NCI-H2227 treated with DMSO at 0.1 percent for 48 hours (cell line): ENCODE results near the gene GBE1.
"Not testable (repeated sequence)": the region's sequence is repeated elsewhere in the genome, so short reads cannot be mapped to it uniquely, and the experiment has no call there.

ENCODE experiments used
- DNase-seq: peaks from one replicate; lab custom pipeline; 2025; lab: John Stamatoyannopoulos, UW

The GBE1 gene

GRCh38 chr3:81531263-81531662 is 230.2 kb downstream of the GBE1 start:
- DNase-seq, result no peak

GRCh38 chr3:81530180-81530939 is 231.1 kb downstream of the GBE1 start:
- DNase-seq, result no peak

DNA sequence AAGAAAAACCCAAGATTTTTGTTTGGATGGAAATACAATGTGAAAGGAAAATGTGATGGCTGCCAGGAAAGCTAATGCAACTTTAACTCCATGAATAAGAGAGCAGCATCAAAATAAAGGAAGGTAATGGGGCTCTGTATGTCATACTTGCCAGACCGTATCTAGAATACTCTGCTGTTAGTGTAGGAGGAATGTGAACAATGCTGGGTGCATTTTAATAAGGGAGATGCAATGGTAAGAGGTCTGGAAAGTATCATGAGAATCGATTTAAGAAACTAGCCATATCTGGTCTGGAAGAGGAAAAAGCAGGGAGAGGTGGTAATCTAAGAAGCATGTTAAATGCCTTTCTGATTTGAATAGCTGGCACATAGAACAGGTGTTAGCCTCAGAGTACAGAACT is 239.6 kb downstream of the GBE1 start:
- DNase-seq, result no peak

DNA sequence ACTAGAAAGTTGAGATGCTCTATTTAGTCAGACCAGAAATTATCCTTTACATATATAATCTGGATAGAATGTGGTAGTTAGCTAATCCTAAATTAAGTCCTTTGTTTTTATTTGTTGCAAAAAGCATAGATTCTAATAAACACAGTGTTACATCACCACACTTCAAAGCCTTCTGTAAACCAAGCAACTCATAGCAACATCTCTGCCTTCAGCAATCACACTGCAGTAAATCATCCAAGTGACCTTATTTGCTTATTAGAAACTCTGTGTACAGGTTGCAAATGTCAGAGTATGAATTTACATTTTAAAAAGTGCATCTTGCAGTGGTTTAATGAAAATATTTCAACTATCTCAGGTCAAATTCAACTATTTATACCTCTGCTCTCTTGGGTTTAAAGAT is 242.5 kb downstream of the GBE1 start:
- DNase-seq, result no peak

- no peak for DNase-seq
Measured at GRCh38 chr3:81516042-81516441, 245.4 kb downstream of the GBE1 start.

GRCh38 chr3:81513591-81513990 is 247.9 kb downstream of the GBE1 start:
- no peak for DNase-seq

DNA sequence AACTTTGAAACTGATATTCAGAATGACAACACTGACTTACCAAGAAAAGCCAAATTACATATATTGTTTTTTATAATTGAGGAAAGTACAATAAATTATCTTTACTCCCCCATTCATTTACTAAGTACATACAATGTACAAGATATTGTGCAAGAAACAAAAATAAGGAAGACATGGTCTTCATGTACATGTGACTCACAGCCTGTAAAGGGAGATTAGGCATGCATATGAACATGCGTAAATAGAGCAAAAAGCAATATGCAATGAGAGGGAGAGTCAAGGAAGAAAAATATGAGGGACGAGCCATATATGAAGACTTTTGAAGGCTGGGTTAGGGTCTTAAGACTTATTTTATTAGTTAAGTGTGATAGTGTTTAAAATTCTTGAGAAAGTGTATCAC is 258.4 kb downstream of the GBE1 start:
- DNase-seq, result no peak

DNA sequence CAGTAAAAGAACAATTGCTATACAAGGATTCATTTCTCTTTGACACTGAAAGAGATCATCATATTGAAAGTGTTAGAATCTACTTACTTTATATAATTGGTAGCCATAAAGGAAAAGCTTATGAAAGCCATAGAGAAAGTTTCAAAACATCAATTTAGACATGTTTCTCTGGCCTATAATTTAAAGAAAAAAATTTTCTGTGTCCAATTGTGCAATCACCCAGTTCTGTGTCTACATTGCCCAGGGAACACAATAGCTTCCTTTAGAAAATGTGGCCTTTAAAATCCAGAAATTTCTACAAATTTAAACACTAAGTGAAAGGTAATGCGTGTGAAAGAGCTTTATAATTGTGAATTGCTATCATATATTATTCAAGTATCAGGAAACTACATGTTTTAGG is 259.2 kb downstream of the GBE1 start:
- DNase-seq, result peak; percentile 8

DNA sequence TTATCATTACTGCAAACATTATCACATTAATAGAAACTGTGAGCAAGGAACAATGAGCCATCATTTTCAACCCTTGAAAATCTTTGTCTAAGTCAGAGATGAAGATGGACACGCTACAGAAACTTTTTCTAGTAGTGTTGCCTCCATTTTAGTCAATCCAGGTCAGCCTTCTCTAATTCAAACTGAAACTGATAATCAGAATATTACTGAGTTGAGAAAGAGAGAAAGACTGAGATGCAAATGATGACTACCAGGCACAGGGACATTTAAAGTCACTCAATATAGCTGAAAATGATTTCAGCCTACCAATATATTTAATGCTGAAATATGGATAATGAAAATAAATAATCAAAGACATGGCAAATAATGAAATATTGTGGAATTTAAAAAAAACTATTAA is 261.4 kb downstream of the GBE1 start:
- no peak for DNase-seq

DNA sequence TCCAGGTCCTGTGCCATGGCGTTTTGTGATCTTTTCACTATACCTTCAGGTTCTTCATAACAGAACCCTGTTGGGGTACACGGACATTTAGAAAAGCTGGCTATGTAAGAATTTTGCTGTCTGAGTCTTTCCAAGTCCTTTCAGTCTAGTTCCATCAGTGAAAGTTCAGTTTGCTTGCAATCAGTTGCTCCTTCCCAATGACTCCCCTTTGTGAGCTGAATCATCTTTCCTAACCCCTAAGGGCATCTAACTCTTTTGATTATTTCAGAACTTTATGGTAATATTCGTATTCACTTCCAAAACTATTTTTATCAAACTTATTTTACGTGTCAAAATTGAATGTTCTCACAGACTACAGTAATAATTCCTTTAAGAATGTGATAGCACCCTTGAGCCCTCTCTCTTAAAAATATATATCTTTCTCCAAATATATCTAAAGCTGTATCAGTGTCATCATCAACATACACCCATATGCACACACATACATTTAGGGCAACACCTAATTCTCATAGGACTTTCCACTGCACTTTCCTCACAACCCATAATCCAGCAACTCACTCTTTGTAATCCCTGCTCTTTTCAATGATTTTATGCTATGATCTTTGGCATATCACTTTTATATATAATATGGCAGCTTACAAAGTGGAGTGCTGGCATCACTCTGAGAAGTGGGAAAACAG is 263.7 kb downstream of the GBE1 start:
- no peak for DNase-seq

- no peak for DNase-seq
Measured at GRCh38 chr3:81496407-81497104, 264.9 kb downstream of the GBE1 start.

DNA sequence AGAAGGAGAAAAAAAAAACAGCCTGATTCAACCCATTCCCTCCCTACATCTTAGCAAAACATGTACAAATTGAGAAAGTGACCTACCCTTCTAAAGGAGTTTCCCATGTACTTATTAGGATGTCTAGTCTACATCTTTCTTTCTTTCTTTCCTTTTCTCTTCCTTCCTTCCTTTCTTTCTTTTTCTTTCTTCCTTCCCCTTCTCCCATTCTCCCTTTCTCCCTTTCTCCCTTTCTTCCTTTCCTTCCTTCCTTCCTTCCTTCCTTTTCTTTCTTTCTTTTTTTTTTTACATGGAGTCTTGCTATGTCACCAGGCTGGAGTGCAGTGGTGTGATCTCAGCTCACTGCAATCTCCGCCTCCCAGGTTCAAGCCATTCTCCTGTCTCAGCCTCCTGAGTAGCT is 269.0 kb downstream of the GBE1 start:
- DNase-seq, result not testable (repeated sequence)

DNA sequence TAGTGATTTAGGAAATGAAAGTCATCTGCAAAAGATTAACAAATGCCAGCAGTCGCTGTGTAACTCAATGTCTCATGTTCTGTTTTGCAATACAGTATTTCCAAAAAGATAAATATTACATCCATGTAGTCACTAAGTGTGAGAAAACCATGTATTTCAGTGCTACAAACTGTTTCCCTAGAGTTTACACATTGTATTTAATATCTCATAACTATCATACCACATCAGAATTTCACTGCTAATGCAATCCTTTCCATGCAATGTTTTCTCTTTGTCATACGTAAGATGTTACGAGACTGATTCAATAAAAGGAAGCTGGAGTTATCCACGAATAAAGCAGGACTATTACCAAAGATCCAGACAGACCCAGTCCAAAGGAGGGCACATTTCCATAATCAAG is 269.4 kb downstream of the GBE1 start:
- no peak for DNase-seq

DNA sequence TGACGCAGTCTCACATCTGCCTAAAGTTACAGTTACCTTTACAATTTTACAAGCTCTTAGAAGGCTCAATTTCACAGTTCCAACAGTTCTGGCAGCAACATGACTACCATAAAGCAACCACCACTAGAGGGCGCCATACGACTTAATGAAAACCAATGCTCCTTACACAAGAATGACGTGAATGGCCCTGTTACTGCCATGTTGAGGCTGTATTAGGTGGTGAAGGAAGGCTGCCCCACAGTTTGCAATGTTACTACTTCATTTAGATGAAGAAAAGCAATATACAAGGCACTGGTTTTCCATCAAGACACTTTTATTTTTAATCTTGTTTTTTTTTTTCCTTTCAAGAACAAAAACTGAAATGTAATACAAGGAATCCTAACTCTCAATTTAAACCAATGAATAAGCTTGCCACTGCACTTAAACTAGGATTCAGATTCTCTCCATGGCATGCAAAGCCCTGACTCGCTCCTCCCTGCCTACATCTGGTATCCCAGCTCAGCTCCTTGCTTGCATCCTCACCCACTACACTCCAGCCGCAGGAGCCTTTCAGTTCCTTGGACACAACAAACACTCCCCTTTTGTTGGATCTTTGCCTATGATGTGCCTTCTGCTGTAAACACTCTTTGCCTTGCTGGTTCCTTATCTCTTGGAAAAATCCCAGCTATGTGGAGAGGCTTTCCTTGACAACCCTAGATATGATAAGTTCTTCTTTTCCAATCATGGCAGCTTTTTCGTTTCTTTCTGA is 270.7 kb downstream of the GBE1 start:
- peak; percentile 73 for DNase-seq

DNA sequence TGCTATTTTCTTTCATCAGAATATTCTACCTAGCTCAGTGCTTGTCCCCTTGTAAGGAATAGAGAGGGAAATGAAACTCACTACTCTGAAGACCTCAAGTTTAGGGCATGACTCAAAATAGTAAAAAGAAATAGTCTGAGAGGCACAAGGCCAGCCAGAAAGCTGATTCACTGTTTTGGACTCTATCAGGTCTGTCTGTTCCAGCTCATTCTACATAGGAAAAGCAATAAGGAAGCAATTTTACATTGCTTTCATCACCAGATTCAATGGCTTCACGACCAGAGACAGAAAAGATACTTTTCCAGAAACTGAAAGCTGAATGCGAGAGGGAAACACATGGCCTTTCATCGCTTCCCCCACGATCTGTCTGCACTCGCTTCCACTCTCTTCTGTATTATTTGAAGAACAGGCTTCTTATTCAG is 276.0 kb downstream of the GBE1 start:
- DNase-seq, result no peak

DNA sequence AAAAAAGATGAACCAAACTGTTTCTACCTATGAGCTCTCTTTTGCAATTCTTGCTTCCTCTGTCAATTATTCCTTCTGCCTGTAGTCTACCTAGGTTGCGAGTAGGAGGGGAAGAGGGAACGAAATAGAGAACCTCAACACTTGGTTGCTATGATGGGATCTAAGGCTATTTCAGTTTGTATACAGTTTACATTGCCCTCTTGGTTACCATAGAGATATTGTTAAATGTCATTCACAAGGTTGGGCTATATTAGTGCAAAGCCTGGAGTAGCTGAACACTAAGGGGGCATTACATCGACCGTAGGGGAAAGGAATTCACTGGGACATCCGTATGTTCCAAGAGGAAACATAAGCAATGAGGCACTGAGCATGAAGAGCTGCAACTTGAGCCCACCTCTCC is 276.9 kb downstream of the GBE1 start:
- DNase-seq, result no peak

DNA sequence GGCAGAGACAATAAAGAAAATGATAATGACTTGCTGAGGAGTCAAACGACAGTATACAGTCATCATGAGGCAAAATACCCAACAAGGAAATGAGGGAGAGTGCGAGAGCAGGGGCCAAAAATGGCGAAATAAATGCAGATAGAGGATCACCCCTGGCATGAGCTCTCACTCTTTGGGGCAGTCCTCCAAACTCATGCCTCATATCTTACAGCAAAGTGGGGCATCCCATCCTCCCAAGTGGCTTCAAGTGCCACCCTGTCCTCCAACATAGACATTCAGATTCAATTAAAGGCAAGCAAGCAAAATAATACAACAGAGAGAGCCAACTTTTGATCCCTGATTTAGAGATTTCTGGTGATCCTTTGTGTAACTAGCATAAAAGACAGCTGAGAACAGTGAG is 278.4 kb downstream of the GBE1 start:
- DNase-seq, result no peak

GRCh38 chr3:81477740-81478139 is 283.7 kb downstream of the GBE1 start:
- DNase-seq, result no peak

GRCh38 chr3:81476692-81477091 is 284.8 kb downstream of the GBE1 start:
- DNase-seq, result no peak

GRCh38 chr3:81472600-81473362 is 288.7 kb downstream of the GBE1 start:
- no peak for DNase-seq

DNA sequence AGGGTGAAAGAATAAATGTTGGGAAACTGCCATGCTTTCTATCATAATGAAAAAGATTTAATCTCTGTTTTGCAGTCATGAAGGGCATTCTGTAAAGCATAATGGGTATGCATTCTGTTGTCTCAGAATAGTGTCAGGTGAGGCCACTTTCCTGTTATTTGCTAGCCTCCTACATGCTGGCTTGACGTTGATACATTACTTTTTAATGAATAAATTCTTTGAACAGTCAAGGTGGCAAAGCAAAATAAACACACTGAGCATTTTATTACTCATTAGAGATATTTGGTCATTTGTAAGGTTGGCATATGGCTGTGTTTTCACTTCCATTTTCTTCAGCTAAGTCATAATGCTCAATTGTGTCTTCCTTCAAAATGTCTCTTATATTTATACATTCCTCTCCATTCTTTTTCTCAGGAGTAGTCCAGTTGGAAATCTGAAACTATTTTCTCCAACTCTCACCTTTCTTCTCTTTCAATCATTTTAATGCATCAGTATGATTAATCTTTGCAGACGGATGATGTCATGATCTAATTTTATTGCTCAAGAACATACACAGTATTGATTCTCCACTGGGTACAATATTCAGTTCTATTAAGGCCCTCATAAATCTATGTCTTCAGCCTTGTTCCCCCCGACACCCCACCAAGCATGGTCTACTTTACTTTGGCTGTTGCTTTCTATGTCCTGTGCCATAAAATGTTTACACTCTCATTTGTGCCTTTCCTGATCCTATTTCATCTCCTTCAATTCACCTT is 290.7 kb downstream of the GBE1 start:
- DNase-seq, result no peak
